Stimulated activated CD4-positive, alpha-beta T cell treated with anti-CD3 and anti-CD28 coated beads, Interleukin-15, amount 100 ng/mL, for 24 hours (primary cell): ENCODE data around the gene PTPN20.

Source experiments
- DNase-seq: peaks from one replicate; pipeline ENCODE4 v3.0.0-alpha.2; 2020

Gene PTPN20

GRCh38 chr10:47049056-47049851 is 138.0 kb downstream of the PTPN20 start:
- DNase-seq: no peak

GRCh38 chr10:47049906-47050305 is 138.7 kb downstream of the PTPN20 start:
- no peak for DNase-seq

- DNase-seq: no peak
Measured at GRCh38 chr10:47050618-47051455, 139.6 kb downstream of the PTPN20 start.

- no peak for DNase-seq
Measured at GRCh38 chr10:47051741-47052238, 140.6 kb downstream of the PTPN20 start.
